Keratinocyte (primary cell): ENCODE results near the gene CD93. TPM values are rescaled to one million over a fixed set of nuclear protein-coding genes. Genes with fewer than 3 reads are reported as not detected.

Experiments
- DNase-seq: peaks from one replicate; pipeline ENCODE4 v3.0.0-alpha.2; 2011; ENCODE audit warnings: low read depth, missing footprints, low spot score
- FAIRE-seq: peaks from 2 replicates; lab custom pipeline; 2011; peaks lifted over from hg19 to GRCh38; lab: Jason Lieb, UNC
- H2AFZ ChIP-seq: 2 replicates; pipeline ENCODE4 v1.6.0; 2012; ENCODE audit warnings: low read length, control low read depth, inconsistent platforms; ENCODE audit not compliant: control insufficient read depth
- H3K27ac ChIP-seq: 2 replicates; pipeline ENCODE4 v1.5.1; 2011; ENCODE audit warnings: low read length; ENCODE audit not compliant: control insufficient read depth, insufficient read depth
- H3K27me3 ChIP-seq: 3 replicates; pipeline ENCODE4 v1.6.0; 2011; ENCODE audit warnings: low read length; ENCODE audit not compliant: control insufficient read depth, insufficient read depth; ENCODE audit errors: extremely low read depth
- H3K36me3 ChIP-seq, 2 experiments: 2 replicates in 1 of 2; 3 replicates in 1 of 2; pipeline ENCODE4 v1.5.1; 2011; ENCODE audit warnings: low read length in 2 of 2, mild to moderate bottlenecking in 1 of 2; ENCODE audit not compliant: control insufficient read depth in 2 of 2, insufficient read depth in 2 of 2; ENCODE audit errors: extremely low read depth in 1 of 2
- H3K4me1 ChIP-seq: 3 replicates; pipeline ENCODE4 v1.5.1; 2011; ENCODE audit warnings: low read length; ENCODE audit not compliant: control insufficient read depth, insufficient read depth; ENCODE audit errors: extremely low read depth
- H3K4me2 ChIP-seq: 3 replicates; pipeline ENCODE4 v1.6.0; 2011; ENCODE audit warnings: low read depth, low read length; ENCODE audit not compliant: control insufficient read depth, insufficient read depth; ENCODE audit errors: extremely low read depth
- H3K4me3 ChIP-seq, 3 experiments: fragments of 200-600 bp in 1 of 3; sonication (generic) in 1 of 3; 2 replicates in 2 of 3; 3 replicates in 1 of 3; pipeline ENCODE4 v1.5.1; 2011 to 2016; ENCODE audit warnings: low read length in 3 of 3, mild to moderate bottlenecking in 3 of 3, control low read depth in 2 of 3, inconsistent platforms in 1 of 3, low read depth in 1 of 3, mixed read lengths in 1 of 3, mixed run types in 1 of 3, moderate library complexity in 1 of 3; ENCODE audit not compliant: control insufficient read depth in 2 of 3, insufficient read depth in 2 of 3; ENCODE audit errors: extremely low read depth in 1 of 3
- H3K79me2 ChIP-seq: 2 replicates; pipeline ENCODE4 v1.6.0; 2012; ENCODE audit warnings: low read length; ENCODE audit not compliant: control insufficient read depth, insufficient read depth
- H3K9ac ChIP-seq: 3 replicates; pipeline ENCODE4 v1.6.0; 2011; ENCODE audit warnings: low read length; ENCODE audit not compliant: control insufficient read depth, insufficient read depth; ENCODE audit errors: extremely low read depth
- H3K9me1 ChIP-seq: 3 replicates; pipeline ENCODE4 v1.6.0; 2011; ENCODE audit warnings: low read length; ENCODE audit not compliant: control insufficient read depth, insufficient read depth; ENCODE audit errors: extremely low read depth
- H3K9me3 ChIP-seq: 2 replicates; pipeline ENCODE4 v1.5.1; 2012; ENCODE audit warnings: low read depth, low read length; ENCODE audit not compliant: control insufficient read depth
- H4K20me1 ChIP-seq: 3 replicates; pipeline ENCODE4 v1.6.0; 2011; ENCODE audit warnings: low read length; ENCODE audit not compliant: control insufficient read depth, insufficient read depth; ENCODE audit errors: extremely low read depth
- EZH2 ChIP-seq: IDR thresholded peaks from one replicate; pipeline ENCODE4 v1.6.1; 2012; ENCODE audit warnings: inconsistent platforms, mild to moderate bottlenecking, low read length, moderate library complexity
- dilution Hi-C: fragments of 300-500 bp; cut with MboI; formaldehyde crosslinking; loops from one replicate; pipeline ENCODE4 v1.7.0; 2020; ENCODE audit warnings: low sequenced_read_pairs; ENCODE audit not compliant: extremely low pct_ligation_motif_present
- polyA plus RNA-seq, 5 experiments: library from polyadenylated mRNA; depleted of rRNA in 3 of 5; stranded (reverse) in 3 of 5; stranded (forward) in 1 of 5; unstranded in 1 of 5; fragments of >200 nt; gene quantifications; 1 replicate in 1 of 5; 2 replicates in 3 of 5; 3 replicates in 1 of 5; pipeline versions ENCODE4 v1.2.1 to v1.2.3, GENCODE V29; 2011 to 2012; ENCODE audit warnings: missing spikeins in 2 of 5, low read depth in 1 of 5, low replicate concordance in 1 of 5
- TF ChIP-seq, protein P1 (sequence below), 3 experiments: IDR thresholded peaks in 1 of 3; conservative IDR thresholded peaks in 1 of 3; optimal IDR thresholded peaks in 1 of 3; 2 replicates in 2 of 3; 3 replicates in 1 of 3; pipeline versions ENCODE3 to v1.5.1; 2011; ENCODE audit warnings: low read length in 3 of 3, mild to moderate bottlenecking in 3 of 3, moderate library complexity in 2 of 3, control low read depth in 1 of 3, inconsistent platforms in 1 of 3; ENCODE audit not compliant: insufficient read depth in 2 of 3; ENCODE audit errors: extremely low read depth in 1 of 3

The CD93 gene
- polyA plus RNA-seq, 1 donor (not counting 4 experiments of a cell fraction or from before 2014, with no cell fraction given), result not detected

DNA sequence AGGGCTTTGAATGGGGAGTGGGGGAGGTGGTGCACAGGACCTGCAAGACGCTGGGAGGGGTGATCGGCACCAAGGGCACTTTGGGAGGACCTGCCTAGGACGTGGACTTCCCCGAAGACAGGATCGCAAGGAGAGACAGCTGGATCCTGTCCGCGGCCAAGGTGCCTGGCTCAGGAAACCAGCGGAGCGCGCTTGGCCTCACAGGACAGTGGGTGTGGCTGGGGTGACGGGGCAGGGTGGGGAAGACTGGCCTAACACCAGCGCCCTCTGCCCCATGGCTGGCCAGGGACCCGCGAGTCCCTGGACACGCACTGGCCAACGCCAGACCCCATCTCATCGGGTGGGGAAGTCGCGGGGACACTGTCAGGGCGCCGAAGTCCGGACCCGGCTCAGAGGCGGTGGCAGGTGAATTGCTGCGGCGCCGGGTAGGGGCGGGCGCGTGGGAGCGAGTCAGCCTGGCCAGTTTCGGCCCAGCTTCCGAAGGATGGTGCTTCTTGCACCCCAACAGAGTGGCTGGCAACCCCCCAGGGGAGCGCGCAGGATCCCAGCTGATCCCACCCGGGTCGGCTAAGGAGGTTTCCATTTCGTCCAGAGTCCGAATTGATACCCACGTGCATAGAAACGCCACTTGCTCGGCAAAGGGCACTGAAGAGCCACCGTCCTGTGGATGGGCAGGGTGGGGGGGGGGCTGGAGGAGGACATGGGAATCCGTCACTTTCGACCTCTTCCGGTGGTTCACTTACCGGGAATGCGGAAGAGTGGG lies 35.9 kb downstream of the CD93 start:
- FAIRE-seq, result no peak

DNA sequence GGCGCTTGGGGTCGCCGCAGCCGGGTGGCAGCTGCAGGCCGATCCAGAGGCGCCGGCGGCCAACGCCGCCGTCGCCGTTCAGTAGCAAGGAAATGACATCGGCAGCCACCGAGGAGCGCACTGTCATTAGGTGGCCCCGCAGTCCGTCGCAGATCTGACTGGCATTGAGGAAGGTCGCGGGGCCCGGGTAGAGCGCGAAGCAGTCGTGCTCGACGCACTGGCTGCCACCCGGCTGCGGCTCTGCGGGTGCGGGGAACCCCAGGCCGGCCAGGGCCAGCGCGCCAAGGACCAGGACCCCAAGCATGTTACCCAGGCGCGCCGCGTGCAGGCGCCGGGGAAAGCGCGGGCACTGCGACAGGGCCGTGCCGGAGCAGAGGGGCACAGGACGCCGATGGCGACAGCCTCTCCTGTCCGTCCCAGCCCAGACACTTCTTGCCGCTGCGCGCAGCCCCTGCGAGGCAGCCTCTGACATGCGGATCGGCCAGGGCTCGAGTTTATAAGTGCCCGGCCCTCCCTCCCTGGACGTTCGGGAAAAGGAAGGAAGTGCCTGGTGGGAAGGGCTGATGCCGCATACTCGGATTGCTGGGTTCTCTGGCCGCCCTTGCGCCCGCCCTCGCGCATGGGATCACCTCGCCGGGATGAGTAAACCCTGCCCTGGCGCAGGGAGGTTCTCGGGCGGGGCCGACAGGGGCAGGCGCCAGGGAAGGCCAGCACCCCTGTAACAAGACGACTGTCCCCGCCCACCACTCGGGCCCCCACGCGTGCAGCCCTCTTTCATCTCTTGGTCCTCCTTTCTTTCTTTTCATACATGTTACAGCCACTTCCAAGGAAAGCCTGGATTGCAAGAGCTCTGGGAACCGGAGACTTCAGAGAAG lies 36.7 kb downstream of the CD93 start, which contains the start of gene THBD:
THBD (minus strand) TSS at position 472 of the 875 bp plus-strand sequence; CDS start at position 304, 168 bp downstream.
- peak within 1 kb of the TSS; percentile 73 for H3K9ac ChIP-seq

More for the DNA sequence above, 35.9 kb downstream of the CD93 start:
- Histone ChIP-seq H3K4me2 (peak overlapping the region; percentile 93), H4K20me1 (no peaks in the 10 kb centered on the region), H3K9me3 (no peaks in the 10 kb centered on the region), H3K4me1 (peaks cover 19% of the 10 kb centered on the region), H2AFZ (peak overlapping the region; percentile 89), H3K79me2 (no peaks in the 10 kb centered on the region), H3K36me3 (no peaks in the 10 kb centered on the region), H3K4me3 (peak overlapping the region; percentile 46 to 72 (median 66)), H3K27me3 (no peaks in the 10 kb centered on the region), H3K27ac (peak overlapping the region; percentile 64), H3K9ac (peak overlapping the region; percentile 73), H3K9me1 (no peaks in the 10 kb centered on the region)
- DNase-seq, result no peak
- TF ChIP-seq, protein P1, sequence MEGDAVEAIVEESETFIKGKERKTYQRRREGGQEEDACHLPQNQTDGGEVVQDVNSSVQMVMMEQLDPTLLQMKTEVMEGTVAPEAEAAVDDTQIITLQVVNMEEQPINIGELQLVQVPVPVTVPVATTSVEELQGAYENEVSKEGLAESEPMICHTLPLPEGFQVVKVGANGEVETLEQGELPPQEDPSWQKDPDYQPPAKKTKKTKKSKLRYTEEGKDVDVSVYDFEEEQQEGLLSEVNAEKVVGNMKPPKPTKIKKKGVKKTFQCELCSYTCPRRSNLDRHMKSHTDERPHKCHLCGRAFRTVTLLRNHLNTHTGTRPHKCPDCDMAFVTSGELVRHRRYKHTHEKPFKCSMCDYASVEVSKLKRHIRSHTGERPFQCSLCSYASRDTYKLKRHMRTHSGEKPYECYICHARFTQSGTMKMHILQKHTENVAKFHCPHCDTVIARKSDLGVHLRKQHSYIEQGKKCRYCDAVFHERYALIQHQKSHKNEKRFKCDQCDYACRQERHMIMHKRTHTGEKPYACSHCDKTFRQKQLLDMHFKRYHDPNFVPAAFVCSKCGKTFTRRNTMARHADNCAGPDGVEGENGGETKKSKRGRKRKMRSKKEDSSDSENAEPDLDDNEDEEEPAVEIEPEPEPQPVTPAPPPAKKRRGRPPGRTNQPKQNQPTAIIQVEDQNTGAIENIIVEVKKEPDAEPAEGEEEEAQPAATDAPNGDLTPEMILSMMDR (optimal IDR thresholded peaks at IDR 0.05 in 1 of 3, IDR thresholded peaks at IDR 0.05 in 1 of 3, conservative IDR thresholded peaks at IDR 0.05 in 1 of 3; ENCODE audit: extremely low read depth in 1 of 3, insufficient read depth in 2 of 3, low read length in 3 of 3), result peak in 1 of 3 experiments; percentile 16
- no peak for TF ChIP-seq EZH2
- dilution Hi-C loops, result no loop called here

More for the DNA sequence above, 36.7 kb downstream of the CD93 start, which contains the start of gene THBD:
- Histone ChIP-seq H3K27me3 (no peaks in the 10 kb centered on the region), H2AFZ (peak within 1 kb of the TSS; percentile 89), H3K27ac (peak within 1 kb of the TSS; percentile 64), H3K4me3 (peak within 1 kb of the TSS; percentile 46 to 72 (median 66)), H3K36me3 (no peaks in the 10 kb centered on the region), H3K4me1 (peaks cover 19% of the 10 kb centered on the region), H3K4me2 (peak within 1 kb of the TSS; percentile 93), H3K9me1 (no peaks in the 10 kb centered on the region), H3K9me3 (no peaks in the 10 kb centered on the region), H4K20me1 (no peaks in the 10 kb centered on the region), H3K79me2 (no peaks in the 10 kb centered on the region)
- FAIRE-seq (peak; percentile 41), DNase-seq (peak; percentile 35)
- dilution Hi-C loops, result loop anchor here (25.0 kb wide), 1 partner anchor 138 kb away; no protein-coding TSS in a partner anchor
- TF ChIP-seq, protein P1 (optimal IDR thresholded peaks at IDR 0.05 in 1 of 3, IDR thresholded peaks at IDR 0.05 in 1 of 3, conservative IDR thresholded peaks at IDR 0.05 in 1 of 3; ENCODE audit: extremely low read depth in 1 of 3, insufficient read depth in 2 of 3, low read length in 3 of 3), result no peak
